A549 (cell line): ENCODE results near the gene PIH1D1.

Experiments
- POLR2AphosphoS2 ChIP-seq: conservative IDR thresholded peaks from 2 replicates; pipeline ENCODE4 v1.6.1; 2012; ENCODE audit warnings: low read length, improper control_type of control experiment, inconsistent platforms
- RFX5 ChIP-seq: fragments of 450-650 bp; IDR thresholded peaks from 2 replicates; pipeline ENCODE4 v1.7.1; 2014; ENCODE audit warnings: antibody characterized with exemption, mild to moderate bottlenecking, moderate library complexity

DNA sequence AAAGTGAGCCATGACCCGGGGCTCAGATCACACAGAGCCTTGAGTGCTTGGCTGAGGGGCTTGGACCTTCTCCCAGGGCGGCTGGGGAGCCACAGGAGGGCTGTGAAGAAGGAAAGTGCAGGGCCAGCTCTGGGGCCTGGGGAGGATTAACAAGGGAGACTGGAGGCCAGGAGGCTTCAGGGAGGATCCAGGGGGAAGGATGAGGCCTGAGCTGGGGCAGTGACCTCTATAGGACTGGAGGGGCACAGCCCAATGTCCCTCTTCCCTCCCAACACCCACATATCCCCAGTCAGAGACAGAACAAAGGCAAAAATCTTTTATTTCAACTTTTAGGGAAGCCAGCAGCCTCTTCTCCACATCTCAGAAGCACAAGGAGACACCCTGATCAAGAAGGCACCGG lies 5.6 kb downstream of the PIH1D1 start:
- TF ChIP-seq RFX5 (no peak), POLR2AphosphoS2 (no peak)
